GM21528 (cell line): ENCODE results near the gene CBFA2T3.

Experiments used
- ATAC-seq: cut with Tn5 transposase; IDR thresholded peaks from one replicate; pipeline ENCODE4 v1.9.1; 2021; ENCODE audit warnings: mild to moderate bottlenecking, moderate library complexity; ENCODE audit not compliant: unreplicated experiment, low FRiP score

The CBFA2T3 gene

GRCh38 chr16:88881675-88882357, 95.2 kb downstream of the CBFA2T3 start:
- ATAC-seq: no peak

GRCh38 chr16:88881007-88881615, 95.9 kb downstream of the CBFA2T3 start:
- ATAC-seq: no peak

- no peak for ATAC-seq
Observed at GRCh38 chr16:88880226-88881006, 96.6 kb downstream of the CBFA2T3 start.

GRCh38 chr16:88879788-88880055, 97.3 kb downstream of the CBFA2T3 start:
- no peak for ATAC-seq

GRCh38 chr16:88878967-88879787, 97.8 kb downstream of the CBFA2T3 start:
- no peak for ATAC-seq

- ATAC-seq: no peak
Observed at GRCh38 chr16:88878356-88878755, 98.7 kb downstream of the CBFA2T3 start.

GRCh38 chr16:88877564-88878289, 99.3 kb downstream of the CBFA2T3 start:
- ATAC-seq: no peak

GRCh38 chr16:88876942-88877526, 100.0 kb downstream of the CBFA2T3 start:
- no peak for ATAC-seq

- no peak for ATAC-seq
Observed at GRCh38 chr16:88875703-88876234, 101.2 kb downstream of the CBFA2T3 start.

- ATAC-seq: no peak
Observed at GRCh38 chr16:88874938-88875599, 101.9 kb downstream of the CBFA2T3 start.

- ATAC-seq: no peak
Observed at GRCh38 chr16:88872650-88873331, 104.2 kb downstream of the CBFA2T3 start.

GRCh38 chr16:88871730-88872416, 105.1 kb downstream of the CBFA2T3 start:
- no peak for ATAC-seq

- ATAC-seq: no peak
Observed at GRCh38 chr16:88871349-88871702, 105.7 kb downstream of the CBFA2T3 start.

GRCh38 chr16:88870608-88871348, 106.2 kb downstream of the CBFA2T3 start:
- no peak for ATAC-seq

- ATAC-seq: no peak
Observed at GRCh38 chr16:88869673-88869980, 107.4 kb downstream of the CBFA2T3 start.

GRCh38 chr16:88868974-88869672, 107.9 kb downstream of the CBFA2T3 start:
- no peak for ATAC-seq
